Right lobe of liver (tissue), 4 donors: ENCODE measurements around the gene PRKCI.

Experiments used
- POLR2A ChIP-seq: fragments of 450-650 bp; IDR thresholded peaks from one replicate; pipeline ENCODE4 v1.6.1; 2017; ENCODE audit warnings: antibody characterized with exemption, mild to moderate bottlenecking
- TF ChIP-seq, protein P1 (sequence below), 4 donors: fragments of 200-600 bp in 3 of 4; fragments of 450-650 bp in 1 of 4; IDR thresholded peaks; one replicate each; pipeline versions ENCODE4 v1.5.1 to v1.8.0; 2016 to 2022; ENCODE audit warnings: antibody characterized with exemption in 4 of 4, mild to moderate bottlenecking in 2 of 4
- donor health status: DM: no; HTN: no; CAD: no.
- donor health status: DM: no; HTN: no; CAD: no.
- donor health status: DM: no; HTN: yes; CAD: no.

DNA sequence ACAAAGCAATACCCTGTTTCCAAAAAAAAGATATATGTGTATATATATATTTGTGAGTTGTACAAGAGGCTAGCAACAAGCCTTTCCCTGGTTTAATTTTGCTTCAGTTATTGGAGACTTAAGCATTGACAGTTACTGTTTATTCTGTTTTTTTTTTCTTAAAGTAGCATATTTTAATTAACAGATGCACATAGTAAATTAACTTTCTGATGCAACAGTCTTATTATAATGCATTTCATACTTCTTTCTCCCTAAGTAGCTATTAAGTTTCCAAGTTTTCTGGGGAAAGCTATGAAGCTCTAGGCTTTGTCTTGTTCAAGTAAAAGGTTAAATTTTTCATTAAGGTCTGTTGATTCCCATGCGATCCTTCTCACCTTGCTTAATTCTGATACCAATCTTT is 17.9 kb downstream of the PRKCI start:
- TF ChIP-seq, protein P1, sequence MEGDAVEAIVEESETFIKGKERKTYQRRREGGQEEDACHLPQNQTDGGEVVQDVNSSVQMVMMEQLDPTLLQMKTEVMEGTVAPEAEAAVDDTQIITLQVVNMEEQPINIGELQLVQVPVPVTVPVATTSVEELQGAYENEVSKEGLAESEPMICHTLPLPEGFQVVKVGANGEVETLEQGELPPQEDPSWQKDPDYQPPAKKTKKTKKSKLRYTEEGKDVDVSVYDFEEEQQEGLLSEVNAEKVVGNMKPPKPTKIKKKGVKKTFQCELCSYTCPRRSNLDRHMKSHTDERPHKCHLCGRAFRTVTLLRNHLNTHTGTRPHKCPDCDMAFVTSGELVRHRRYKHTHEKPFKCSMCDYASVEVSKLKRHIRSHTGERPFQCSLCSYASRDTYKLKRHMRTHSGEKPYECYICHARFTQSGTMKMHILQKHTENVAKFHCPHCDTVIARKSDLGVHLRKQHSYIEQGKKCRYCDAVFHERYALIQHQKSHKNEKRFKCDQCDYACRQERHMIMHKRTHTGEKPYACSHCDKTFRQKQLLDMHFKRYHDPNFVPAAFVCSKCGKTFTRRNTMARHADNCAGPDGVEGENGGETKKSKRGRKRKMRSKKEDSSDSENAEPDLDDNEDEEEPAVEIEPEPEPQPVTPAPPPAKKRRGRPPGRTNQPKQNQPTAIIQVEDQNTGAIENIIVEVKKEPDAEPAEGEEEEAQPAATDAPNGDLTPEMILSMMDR (IDR thresholded peaks at IDR 0.05), result no peak
- no peak for TF ChIP-seq POLR2A
